ENCODE measurements around the gene EREG. TPM values are rescaled to one million over a fixed set of nuclear protein-coding genes. Genes with fewer than 3 reads are reported as not detected.

EREG gene
- total and polyA plus RNA-seq, 9 of the 15 experiments (the other 6 are each of a cell fraction or from before 2014, with no cell fraction given) = 0.97 to 7.3 (median 2.5) TPM

DNA sequence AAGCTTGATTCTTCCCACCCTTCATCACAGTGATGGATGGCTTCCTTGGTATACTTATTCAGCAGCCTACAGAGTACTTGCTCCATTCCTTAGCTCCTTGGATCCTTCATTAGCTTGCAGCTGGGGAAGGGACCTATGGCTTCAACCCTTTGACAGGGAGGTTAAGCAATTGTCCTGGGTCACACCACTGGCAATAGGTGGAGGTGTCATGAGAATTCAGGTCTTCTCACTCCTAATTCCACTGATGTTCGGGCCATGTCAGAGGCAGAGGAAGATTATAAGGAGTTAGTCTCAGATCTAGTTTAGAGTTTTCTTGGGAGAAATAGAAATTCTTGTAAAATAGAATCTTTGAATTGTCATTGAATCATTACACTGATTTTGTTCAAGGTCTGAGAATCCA lies 24.5 kb downstream of the EREG start:
- Histone ChIP-seq H3K4me1 (replicated peaks in 1 of 2; ENCODE audit: control insufficient read depth in 2 of 2, insufficient read depth in 2 of 2, low read length in 2 of 2) (peaks cover 0 to 6% of the 10 kb centered on the region in 2 experiments; a peak in 1 of 5 replicates), H3K4me3 (no peak overlapping the region), H3K27me3 (ENCODE audit: control insufficient read depth in 2 of 2, insufficient read depth in 2 of 2, low read length in 2 of 2) (no peaks in the 10 kb centered on the region), H3K9ac (ENCODE audit: insufficient read depth in 1 of 2, low read depth in 2 of 2, low read length in 2 of 2) (no peak overlapping the region), H3K36me3 (ENCODE audit: control insufficient read depth, insufficient read depth, low read length) (peaks cover 16% of the 10 kb centered on the region; the same call in 2 of the 3 replicates), H2AFZ (ENCODE audit: low read depth, low read length) (no peak overlapping the region), H3K27ac (ENCODE audit: extremely low read depth, low read depth, low read length) (no peak overlapping the region), H3K9me3 (replicated peaks; ENCODE audit: control insufficient read depth, insufficient read depth, low read depth, low read length) (no peaks in the 10 kb centered on the region), H3K79me2 (ENCODE audit: control insufficient read depth, insufficient read depth, low read length) (no peaks in the 10 kb centered on the region), H3K9me1 (ENCODE audit: control insufficient read depth, insufficient read depth, low read length) (no peaks in the 10 kb centered on the region), H4K20me1 (replicated peaks; ENCODE audit: control insufficient read depth, insufficient read depth, low read length) (no peaks in the 10 kb centered on the region), H3K4me2 (ENCODE audit: insufficient read depth, low read length) (no peak overlapping the region)
- ChIA-PET CTCF (ENCODE audit: low intra/inter-chr PET ratio) (no interaction called here), POLR2A (no interaction called here)
- no peak for DNase-seq (ENCODE audit: extremely low read depth in 1 of 4, low spot score in 3 of 4)
- no TSS peak for BruUV-seq (replicated peaks)
- ATAC-seq = peak; percentile 66
- in situ Hi-C loops (cut with MboI) (no loop called here), intact Hi-C loops (cut with micrococcal nuclease) (no loop called here)
- WGBS (ENCODE audit: insufficient coverage, low coverage, missing lambda C conversion rate) = 80% methylated on average over 1 of the region's 1 CpG
- TF ChIP-seq, protein P1, sequence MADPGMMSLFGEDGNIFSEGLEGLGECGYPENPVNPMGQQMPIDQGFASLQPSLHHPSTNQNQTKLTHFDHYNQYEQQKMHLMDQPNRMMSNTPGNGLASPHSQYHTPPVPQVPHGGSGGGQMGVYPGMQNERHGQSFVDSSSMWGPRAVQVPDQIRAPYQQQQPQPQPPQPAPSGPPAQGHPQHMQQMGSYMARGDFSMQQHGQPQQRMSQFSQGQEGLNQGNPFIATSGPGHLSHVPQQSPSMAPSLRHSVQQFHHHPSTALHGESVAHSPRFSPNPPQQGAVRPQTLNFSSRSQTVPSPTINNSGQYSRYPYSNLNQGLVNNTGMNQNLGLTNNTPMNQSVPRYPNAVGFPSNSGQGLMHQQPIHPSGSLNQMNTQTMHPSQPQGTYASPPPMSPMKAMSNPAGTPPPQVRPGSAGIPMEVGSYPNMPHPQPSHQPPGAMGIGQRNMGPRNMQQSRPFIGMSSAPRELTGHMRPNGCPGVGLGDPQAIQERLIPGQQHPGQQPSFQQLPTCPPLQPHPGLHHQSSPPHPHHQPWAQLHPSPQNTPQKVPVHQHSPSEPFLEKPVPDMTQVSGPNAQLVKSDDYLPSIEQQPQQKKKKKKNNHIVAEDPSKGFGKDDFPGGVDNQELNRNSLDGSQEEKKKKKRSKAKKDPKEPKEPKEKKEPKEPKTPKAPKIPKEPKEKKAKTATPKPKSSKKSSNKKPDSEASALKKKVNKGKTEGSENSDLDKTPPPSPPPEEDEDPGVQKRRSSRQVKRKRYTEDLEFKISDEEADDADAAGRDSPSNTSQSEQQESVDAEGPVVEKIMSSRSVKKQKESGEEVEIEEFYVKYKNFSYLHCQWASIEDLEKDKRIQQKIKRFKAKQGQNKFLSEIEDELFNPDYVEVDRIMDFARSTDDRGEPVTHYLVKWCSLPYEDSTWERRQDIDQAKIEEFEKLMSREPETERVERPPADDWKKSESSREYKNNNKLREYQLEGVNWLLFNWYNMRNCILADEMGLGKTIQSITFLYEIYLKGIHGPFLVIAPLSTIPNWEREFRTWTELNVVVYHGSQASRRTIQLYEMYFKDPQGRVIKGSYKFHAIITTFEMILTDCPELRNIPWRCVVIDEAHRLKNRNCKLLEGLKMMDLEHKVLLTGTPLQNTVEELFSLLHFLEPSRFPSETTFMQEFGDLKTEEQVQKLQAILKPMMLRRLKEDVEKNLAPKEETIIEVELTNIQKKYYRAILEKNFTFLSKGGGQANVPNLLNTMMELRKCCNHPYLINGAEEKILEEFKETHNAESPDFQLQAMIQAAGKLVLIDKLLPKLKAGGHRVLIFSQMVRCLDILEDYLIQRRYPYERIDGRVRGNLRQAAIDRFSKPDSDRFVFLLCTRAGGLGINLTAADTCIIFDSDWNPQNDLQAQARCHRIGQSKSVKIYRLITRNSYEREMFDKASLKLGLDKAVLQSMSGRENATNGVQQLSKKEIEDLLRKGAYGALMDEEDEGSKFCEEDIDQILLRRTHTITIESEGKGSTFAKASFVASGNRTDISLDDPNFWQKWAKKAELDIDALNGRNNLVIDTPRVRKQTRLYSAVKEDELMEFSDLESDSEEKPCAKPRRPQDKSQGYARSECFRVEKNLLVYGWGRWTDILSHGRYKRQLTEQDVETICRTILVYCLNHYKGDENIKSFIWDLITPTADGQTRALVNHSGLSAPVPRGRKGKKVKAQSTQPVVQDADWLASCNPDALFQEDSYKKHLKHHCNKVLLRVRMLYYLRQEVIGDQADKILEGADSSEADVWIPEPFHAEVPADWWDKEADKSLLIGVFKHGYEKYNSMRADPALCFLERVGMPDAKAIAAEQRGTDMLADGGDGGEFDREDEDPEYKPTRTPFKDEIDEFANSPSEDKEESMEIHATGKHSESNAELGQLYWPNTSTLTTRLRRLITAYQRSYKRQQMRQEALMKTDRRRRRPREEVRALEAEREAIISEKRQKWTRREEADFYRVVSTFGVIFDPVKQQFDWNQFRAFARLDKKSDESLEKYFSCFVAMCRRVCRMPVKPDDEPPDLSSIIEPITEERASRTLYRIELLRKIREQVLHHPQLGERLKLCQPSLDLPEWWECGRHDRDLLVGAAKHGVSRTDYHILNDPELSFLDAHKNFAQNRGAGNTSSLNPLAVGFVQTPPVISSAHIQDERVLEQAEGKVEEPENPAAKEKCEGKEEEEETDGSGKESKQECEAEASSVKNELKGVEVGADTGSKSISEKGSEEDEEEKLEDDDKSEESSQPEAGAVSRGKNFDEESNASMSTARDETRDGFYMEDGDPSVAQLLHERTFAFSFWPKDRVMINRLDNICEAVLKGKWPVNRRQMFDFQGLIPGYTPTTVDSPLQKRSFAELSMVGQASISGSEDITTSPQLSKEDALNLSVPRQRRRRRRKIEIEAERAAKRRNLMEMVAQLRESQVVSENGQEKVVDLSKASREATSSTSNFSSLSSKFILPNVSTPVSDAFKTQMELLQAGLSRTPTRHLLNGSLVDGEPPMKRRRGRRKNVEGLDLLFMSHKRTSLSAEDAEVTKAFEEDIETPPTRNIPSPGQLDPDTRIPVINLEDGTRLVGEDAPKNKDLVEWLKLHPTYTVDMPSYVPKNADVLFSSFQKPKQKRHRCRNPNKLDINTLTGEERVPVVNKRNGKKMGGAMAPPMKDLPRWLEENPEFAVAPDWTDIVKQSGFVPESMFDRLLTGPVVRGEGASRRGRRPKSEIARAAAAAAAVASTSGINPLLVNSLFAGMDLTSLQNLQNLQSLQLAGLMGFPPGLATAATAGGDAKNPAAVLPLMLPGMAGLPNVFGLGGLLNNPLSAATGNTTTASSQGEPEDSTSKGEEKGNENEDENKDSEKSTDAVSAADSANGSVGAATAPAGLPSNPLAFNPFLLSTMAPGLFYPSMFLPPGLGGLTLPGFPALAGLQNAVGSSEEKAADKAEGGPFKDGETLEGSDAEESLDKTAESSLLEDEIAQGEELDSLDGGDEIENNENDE (IDR thresholded peaks at IDR 0.05; ENCODE audit: low read depth, low read length) = no peak
- no peak for TF ChIP-seq COPS2 (conservative IDR thresholded peaks at IDR 0.05)
- no peak for TF ChIP-seq TAF1 (IDR thresholded peaks at IDR 0.05; ENCODE audit: control insufficient read depth, extremely low read depth, insufficient read depth, low read length, severe bottlenecking)
- TF ChIP-seq MEIS2 (IDR thresholded peaks at IDR 0.05; ENCODE audit: partially characterized antibody) = peak; percentile 17
- TF ChIP-seq MAZ (CRISPR knock-in tag; conservative IDR thresholded peaks at IDR 0.05 in 1 of 2, IDR thresholded peaks at IDR 0.05 in 1 of 2) = no peak
- 0 out of 2 replicates have a peak, but pooled peaks have one; percentile 26 for TF ChIP-seq POLR2AphosphoS5 (IDR thresholded peaks at IDR 0.05; ENCODE audit: control insufficient read depth, insufficient read depth, low read depth, low read length)
- TF ChIP-seq ZNF586 (CRISPR knock-in tag; conservative IDR thresholded peaks at IDR 0.05) = no peak
- TF ChIP-seq EP400 (IDR thresholded peaks at IDR 0.05) = no peak
- no peak for TF ChIP-seq MIER1 (IDR thresholded peaks at IDR 0.05; ENCODE audit: low read depth)
- no peak for FAIRE-seq

Measured in K562 (cell line).